H1 (cell line): Measurements from ENCODE around the gene CLASP2. TPM values are rescaled to one million over a fixed set of nuclear protein-coding genes. Genes with fewer than 3 reads are reported as not detected.

Source experiments
- CTCF ChIA-PET: fragments of 300-600 bp; sonication (Branson Sonifier 250); formaldehyde crosslinking; loops from one replicate; lab custom pipeline; 2021; ENCODE audit not compliant: partially characterized antibody; lab: Charles Lee
- POLR2A ChIA-PET: fragments of 300-600 bp; sonication (Branson Sonifier 250); formaldehyde crosslinking; loops from one replicate; lab custom pipeline; 2021; ENCODE audit warnings: inconsistent platforms; ENCODE audit not compliant: partially characterized antibody; lab: Charles Lee
- DNase-seq, 2 experiments: peaks; one replicate each; pipeline versions ENCODE4 v3.0.0 to v3.0.0-alpha.2; 2010 to 2022; ENCODE audit warnings: low spot score in 2 of 2, low read depth in 1 of 2, mixed read lengths in 1 of 2
- FAIRE-seq: peaks from 2 replicates; lab custom pipeline; 2011; peaks lifted over from hg19 to GRCh38; lab: Jason Lieb, UNC
- H2AFZ ChIP-seq: 2 replicates; pipeline ENCODE4 v1.8.1; 2012; ENCODE audit warnings: low read length, inconsistent platforms
- H2AK5ac ChIP-seq: 2 replicates; pipeline ENCODE4 v1.6.1; 2013; ENCODE audit warnings: low read depth, low read length
- H2BK120ac ChIP-seq: replicated peaks from 2 replicates; pipeline ENCODE3; 2013; ENCODE audit warnings: low read depth, low read length, inconsistent platforms
- H2BK12ac ChIP-seq: 2 replicates; pipeline ENCODE4 v1.6.1; 2013; ENCODE audit warnings: low read depth, low read length
- H2BK15ac ChIP-seq: 2 replicates; pipeline ENCODE4 v1.6.1; 2013; ENCODE audit warnings: low read length
- H2BK20ac ChIP-seq: 2 replicates; pipeline ENCODE4 v1.6.1; 2013; ENCODE audit warnings: low read length
- H2BK5ac ChIP-seq: 2 replicates; pipeline ENCODE4 v1.6.1; 2013; ENCODE audit warnings: low read depth, low read length
- H3K14ac ChIP-seq: 2 replicates; pipeline ENCODE4 v1.6.1; 2013; ENCODE audit warnings: inconsistent platforms; ENCODE audit not compliant: insufficient read length
- H3K18ac ChIP-seq: 2 replicates; pipeline ENCODE4 v1.6.1; 2013; ENCODE audit warnings: low read length; ENCODE audit errors: extremely low read depth
- H3K23ac ChIP-seq: 2 replicates; pipeline ENCODE4 v1.6.1; 2013; ENCODE audit warnings: inconsistent platforms; ENCODE audit not compliant: insufficient read length
- H3K23me2 ChIP-seq: 2 replicates; pipeline ENCODE4 v1.6.1; 2013; ENCODE audit warnings: low read depth, low read length
- H3K27ac ChIP-seq: 2 replicates; pipeline ENCODE4 v1.6.1; 2011; ENCODE audit warnings: low read depth, low read length, inconsistent platforms
- H3K27me3 ChIP-seq, 4 experiments: replicated peaks in 1 of 4; 1 replicate in 1 of 4; 2 replicates in 3 of 4; pipeline versions ENCODE4 v1.6.1 to v1.8.1; 2011 to 2013; ENCODE audit warnings: low read length in 3 of 4, mild to moderate bottlenecking in 3 of 4, inconsistent platforms in 2 of 4, mixed read lengths in 2 of 4, moderate library complexity in 1 of 4; ENCODE audit not compliant: control insufficient read depth in 3 of 4, insufficient read depth in 3 of 4; ENCODE audit errors: extremely low read depth in 1 of 4
- H3K36me3 ChIP-seq, 4 experiments: 2 replicates each; pipeline versions ENCODE4 v1.6.1 to v1.8.1; 2011 to 2013; ENCODE audit warnings: mild to moderate bottlenecking in 4 of 4, low read length in 3 of 4, moderate library complexity in 2 of 4, control low read depth in 1 of 4, inconsistent platforms in 1 of 4; ENCODE audit not compliant: insufficient read depth in 4 of 4, control insufficient read depth in 2 of 4
- H3K4ac ChIP-seq: replicated peaks from 2 replicates; pipeline ENCODE3; 2013; ENCODE audit warnings: low read length, low read depth, mixed read lengths, inconsistent platforms; ENCODE audit not compliant: insufficient read length
- H3K4me1 ChIP-seq, 4 experiments: replicated peaks in 1 of 4; 1 replicate in 1 of 4; 2 replicates in 3 of 4; pipeline versions ENCODE4 v1.6.1 to v1.8.1; 2011 to 2013; ENCODE audit warnings: low read length in 3 of 4, inconsistent platforms in 2 of 4, mixed read lengths in 1 of 4; ENCODE audit not compliant: insufficient read depth in 4 of 4, control insufficient read depth in 3 of 4
- H3K4me2 ChIP-seq, 2 experiments: 2 replicates each; pipeline versions ENCODE4 v1.6.1 to v1.8.1; 2011 to 2013; ENCODE audit warnings: low read depth in 2 of 2, low read length in 2 of 2, control low read depth in 1 of 2, inconsistent platforms in 1 of 2, mild to moderate bottlenecking in 1 of 2; ENCODE audit not compliant: insufficient read depth in 1 of 2
- H3K4me3 ChIP-seq, 4 experiments: fragments of 200-600, 300-600 bp in 1 of 4; sonication (generic), shearing (Covaris generic), sonication (Bioruptor Twin) in 1 of 4; 2 replicates each; pipeline versions ENCODE4 v1.5.1 to v1.8.1; 2011 to 2016; ENCODE audit warnings: low read length in 4 of 4, low read depth in 3 of 4, control low read depth in 2 of 4, inconsistent platforms in 2 of 4, mild to moderate bottlenecking in 2 of 4, mixed read lengths in 1 of 4, moderate library complexity in 1 of 4; ENCODE audit not compliant: insufficient read depth in 2 of 4; ENCODE audit errors: extremely low read depth in 1 of 4
- H3K56ac ChIP-seq: replicated peaks from 2 replicates; pipeline ENCODE3; 2013; ENCODE audit warnings: low read depth, mild to moderate bottlenecking, mixed read lengths, low read length, inconsistent platforms; ENCODE audit not compliant: insufficient read length
- H3K79me1 ChIP-seq: 2 replicates; pipeline ENCODE4 v1.6.1; 2013; ENCODE audit warnings: low read depth, low read length, control low read depth
- H3K79me2 ChIP-seq, 2 experiments: 2 replicates each; pipeline versions ENCODE4 v1.6.1 to v1.8.1; 2012 to 2013; ENCODE audit warnings: low read length in 2 of 2, mild to moderate bottlenecking in 2 of 2, inconsistent platforms in 1 of 2; ENCODE audit not compliant: insufficient read depth in 2 of 2, control insufficient read depth in 1 of 2
- H3K9ac ChIP-seq, 4 experiments: replicated peaks in 1 of 4; 1 replicate in 1 of 4; 2 replicates in 3 of 4; pipeline versions ENCODE4 v1.6.1 to v1.8.1; 2011 to 2013; ENCODE audit warnings: low read depth in 3 of 4, low read length in 3 of 4, control low read depth in 2 of 4, mild to moderate bottlenecking in 2 of 4, moderate library complexity in 2 of 4, inconsistent platforms in 1 of 4; ENCODE audit errors: extremely low read depth in 1 of 4
- H3K9me3 ChIP-seq, 2 experiments: 2 replicates each; pipeline versions ENCODE4 v1.6.1 to v1.8.1; 2012 to 2013; ENCODE audit warnings: mild to moderate bottlenecking in 2 of 2, moderate library complexity in 2 of 2, control low read depth in 1 of 2, inconsistent platforms in 1 of 2, low read depth in 1 of 2, low read length in 1 of 2, mixed read lengths in 1 of 2; ENCODE audit not compliant: insufficient read depth in 2 of 2
- H4K20me1 ChIP-seq, 2 experiments: replicated peaks in 1 of 2; 2 replicates each; pipeline versions ENCODE3 to v1.8.1; 2011 to 2013; ENCODE audit warnings: inconsistent platforms in 2 of 2, low read length in 2 of 2, mild to moderate bottlenecking in 1 of 2; ENCODE audit not compliant: insufficient read depth in 2 of 2, control insufficient read depth in 1 of 2
- H4K5ac ChIP-seq: 2 replicates; pipeline ENCODE4 v1.6.1; 2013; ENCODE audit warnings: low read length, low read depth, mixed read lengths, inconsistent platforms; ENCODE audit not compliant: insufficient read length
- H4K8ac ChIP-seq: 2 replicates; pipeline ENCODE4 v1.8.0; 2013; ENCODE audit warnings: mild to moderate bottlenecking, moderate library complexity, low read length, inconsistent platforms; ENCODE audit not compliant: insufficient read depth; ENCODE audit errors: extremely low read depth
- H4K91ac ChIP-seq: replicated peaks from 2 replicates; pipeline ENCODE3; 2013; ENCODE audit warnings: low read length, mixed read lengths, inconsistent platforms; ENCODE audit not compliant: insufficient read length
- CBX5 ChIP-seq: fragments of 300-800, 300-1000 bp; sonication (generic); IDR thresholded peaks from 2 replicates; pipeline ENCODE4 v1.7.1; 2016; ENCODE audit warnings: antibody characterized with exemption, low read length, low read depth
- TEAD4 ChIP-seq: IDR thresholded peaks from 2 replicates; pipeline ENCODE4 v1.6.1; 2012; ENCODE audit warnings: low read depth, low read length, inconsistent platforms, mixed read lengths
- WGBS, 2 experiments: shearing (Covaris generic) in 1 of 2; methylation state at CpG; one replicate each; pipeline versions ENCODE4 v1.1.6 to v1.1.7; 2013 to 2015; ENCODE audit warnings: low lambda C conversion rate in 2 of 2, mixed read lengths in 2 of 2, inconsistent platforms in 1 of 2, low coverage in 1 of 2, missing lambda C conversion rate in 1 of 2; ENCODE audit not compliant: insufficient replicate concordance in 2 of 2, insufficient coverage in 1 of 2, insufficient read length in 1 of 2; ENCODE audit errors: extremely low coverage in 1 of 2, missing lambda C conversion rate in 1 of 2; 5-methylcytosine and 5-hydroxymethylcytosine counted together
- polyA plus RNA-seq, 7 experiments: library from polyadenylated mRNA; depleted of rRNA in 3 of 7; stranded (reverse) in 5 of 7; unstranded in 2 of 7; fragments of >200 nt in 5 of 7; fragments of 200-250 nt in 2 of 7; gene quantifications; 1 replicate in 5 of 7; 2 replicates in 1 of 7; 4 replicates in 1 of 7; pipeline versions ENCODE4 v1.2.1 to v1.2.3, GENCODE V29; 2011 to 2013; ENCODE audit warnings: missing spikeins in 2 of 7, mixed read lengths in 2 of 7
- total RNA-seq: library from RNA; stranded (reverse); fragmentation: NEBNext Ultra II Directional; extraction: Animal tissue kit (Norgen Biotek cat#: 25700); gene quantifications from 2 replicates; pipeline ENCODE4 v1.2.1, GENCODE V29; 2021
- TF ChIP-seq, protein P1 (sequence below): IDR thresholded peaks from 2 replicates; pipeline ENCODE4 v1.6.1; 2012; ENCODE audit warnings: inconsistent platforms

CLASP2 gene
- total and polyA plus RNA-seq, 2 of the 8 experiments (the other 6 are each of a cell fraction or from before 2014, with no cell fraction given) = 21.7 to 58.0 TPM

DNA sequence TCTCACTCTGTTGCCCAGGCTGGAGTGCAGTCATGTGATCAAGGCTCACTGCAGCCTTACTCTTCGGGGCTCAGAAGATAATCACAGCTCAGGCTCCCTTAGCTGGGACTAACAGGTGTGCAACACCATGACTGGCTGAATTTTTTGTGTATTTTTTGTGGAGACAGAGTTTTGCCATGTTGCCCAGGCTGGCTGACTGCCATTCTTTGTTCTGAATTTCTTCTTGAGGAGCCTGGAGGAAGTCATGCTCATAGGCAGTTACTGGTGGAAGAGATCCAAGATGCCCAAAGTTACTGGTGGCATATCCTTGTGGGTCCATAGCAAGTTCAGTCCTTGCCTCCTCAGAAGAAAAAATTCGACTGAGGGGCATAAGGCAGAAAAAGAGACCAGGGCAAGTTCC, 261.3 kb downstream of the CLASP2 start:
- peaks cover 11 to 28% of the 10 kb centered on the region in 2 experiments for H3K9me3 ChIP-seq
- no peak overlapping the region for H3K4me3 ChIP-seq
- H3K18ac ChIP-seq = no peak overlapping the region
- no peak overlapping the region for H2BK20ac ChIP-seq
- no peak overlapping the region for H2BK5ac ChIP-seq
- FAIRE-seq (no peak), DNase-seq (no peak)
- peaks cover 0 to 14% (median 2%) of the 10 kb centered on the region in 4 experiments; a peak in 2 of 8 replicates for H3K36me3 ChIP-seq
- no peak overlapping the region for H3K23ac ChIP-seq
- H3K14ac ChIP-seq = no peak overlapping the region
- H3K4ac ChIP-seq = no peak overlapping the region
- no peak overlapping the region for H4K91ac ChIP-seq
- H3K4me1 ChIP-seq = no peaks in the 10 kb centered on the region
- H3K79me2 ChIP-seq = no peaks in the 10 kb centered on the region
- H2BK12ac ChIP-seq = no peak overlapping the region
- 100% methylated on average over 2 of the region's 2 CpGs; no CpG with 5 or more reads in 1 of the 2 experiments for WGBS, 2 experiments
- no peak overlapping the region for H3K4me2 ChIP-seq
- no peak overlapping the region for H3K56ac ChIP-seq
- ChIA-PET POLR2A (no interaction called here), CTCF (interaction anchor here (3.1 kb wide), 1 partner anchor 10 kb away, joined by 6 read pairs; no protein-coding TSS in a partner anchor)
- H4K8ac ChIP-seq = no peak overlapping the region
- no peaks in the 10 kb centered on the region for H3K23me2 ChIP-seq
- no peaks in the 10 kb centered on the region for H3K27me3 ChIP-seq
- no peak overlapping the region for H2BK15ac ChIP-seq
- H4K20me1 ChIP-seq = no peaks in the 10 kb centered on the region
- no peak overlapping the region for H4K5ac ChIP-seq
- H3K9ac ChIP-seq = no peak overlapping the region
- no peak overlapping the region for H2AFZ ChIP-seq
- H3K27ac ChIP-seq = no peak overlapping the region
- no peak overlapping the region for H2BK120ac ChIP-seq
- no peaks in the 10 kb centered on the region for H3K79me1 ChIP-seq
- H2AK5ac ChIP-seq = no peak overlapping the region
- TF ChIP-seq TEAD4 (no peak), CBX5 (no peak)
- TF ChIP-seq, protein P1, sequence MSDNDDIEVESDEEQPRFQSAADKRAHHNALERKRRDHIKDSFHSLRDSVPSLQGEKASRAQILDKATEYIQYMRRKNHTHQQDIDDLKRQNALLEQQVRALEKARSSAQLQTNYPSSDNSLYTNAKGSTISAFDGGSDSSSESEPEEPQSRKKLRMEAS = no peak
